ENCODE data around the gene VWA8.
"Not testable (repeated sequence)": the region's sequence is repeated elsewhere in the genome, so short reads cannot be mapped to it uniquely, and the experiment has no call there.

The VWA8 gene

DNA sequence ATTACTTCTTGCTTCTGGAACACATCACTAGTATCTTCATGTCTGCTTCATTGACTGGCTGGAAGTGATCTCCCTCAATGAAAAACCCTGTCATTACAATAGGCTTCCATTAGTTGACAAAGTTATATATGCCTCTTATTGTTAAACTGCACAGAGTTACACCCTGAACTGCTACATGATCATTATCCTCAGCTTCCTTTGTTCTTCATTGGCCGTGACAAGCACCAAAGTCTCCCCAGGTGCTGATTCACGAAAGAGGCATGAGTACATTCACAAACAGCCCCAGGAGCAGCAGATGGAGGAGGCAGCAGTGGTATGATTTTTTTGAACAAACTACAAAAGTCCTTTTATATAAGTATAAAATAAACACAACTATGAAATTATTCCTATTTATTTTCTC lies 51.4 kb downstream of the VWA8 start:
- no peak overlapping the region for H3K4me3 ChIP-seq (ENCODE audit: low read depth, low read length)
- H2AFZ ChIP-seq (ENCODE audit: low read length, unreplicated experiment) = no peak overlapping the region
- no peaks in the 10 kb centered on the region for H3K79me2 ChIP-seq (ENCODE audit: control insufficient read depth, insufficient read depth, low read length, unreplicated experiment)
- no peak overlapping the region for H3K27ac ChIP-seq (ENCODE audit: low read depth, low read length)
- no peaks in the 10 kb centered on the region for H3K4me1 ChIP-seq (ENCODE audit: control insufficient read depth, insufficient read depth, low read length, unreplicated experiment)
- no peaks in the 10 kb centered on the region for H3K27me3 ChIP-seq (ENCODE audit: insufficient read depth, low read length)
- no peaks in the 10 kb centered on the region for H3K36me3 ChIP-seq (ENCODE audit: insufficient read depth, low read length)

DNA sequence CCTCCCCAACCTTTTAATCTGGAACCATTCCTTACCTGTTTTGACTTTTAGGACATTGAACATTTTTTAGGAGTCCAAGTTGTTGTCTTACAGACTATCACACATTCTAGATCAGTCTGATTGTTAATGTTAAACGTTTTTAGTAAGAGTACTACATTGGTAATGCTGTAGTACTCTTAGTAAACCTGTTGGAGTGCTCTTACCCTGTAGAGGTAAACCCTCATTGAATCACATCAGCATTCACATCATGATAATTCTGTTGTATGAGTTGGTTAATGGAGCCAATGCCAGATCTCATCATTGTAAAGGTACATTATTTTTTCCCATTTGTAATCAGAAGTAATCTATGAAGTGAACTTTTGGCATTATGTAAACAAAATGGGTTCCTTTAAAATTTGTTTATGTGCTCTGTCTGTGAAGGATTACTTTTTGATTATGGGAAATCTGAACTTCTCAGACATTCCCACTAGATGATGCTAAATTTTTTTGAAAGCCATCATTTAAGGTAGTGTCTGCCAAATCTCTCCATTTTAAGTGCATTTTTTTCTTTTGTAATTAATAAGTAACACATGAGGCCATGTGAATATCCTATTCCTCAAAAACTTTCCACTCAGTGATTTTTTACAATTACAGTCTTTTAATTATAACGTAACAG lies 55.2 kb downstream of the VWA8 start:
- Histone ChIP-seq H3K79me2 (ENCODE audit: control insufficient read depth, insufficient read depth, low read length, unreplicated experiment) (no peaks in the 10 kb centered on the region), H3K27ac (ENCODE audit: low read depth, low read length) (no peak overlapping the region), H3K4me1 (ENCODE audit: control insufficient read depth, insufficient read depth, low read length, unreplicated experiment) (no peaks in the 10 kb centered on the region), H2AFZ (ENCODE audit: low read length, unreplicated experiment) (no peak overlapping the region), H3K36me3 (ENCODE audit: insufficient read depth, low read length) (no peaks in the 10 kb centered on the region), H3K4me3 (ENCODE audit: low read depth, low read length) (no peak overlapping the region), H3K27me3 (ENCODE audit: insufficient read depth, low read length) (no peaks in the 10 kb centered on the region)

DNA sequence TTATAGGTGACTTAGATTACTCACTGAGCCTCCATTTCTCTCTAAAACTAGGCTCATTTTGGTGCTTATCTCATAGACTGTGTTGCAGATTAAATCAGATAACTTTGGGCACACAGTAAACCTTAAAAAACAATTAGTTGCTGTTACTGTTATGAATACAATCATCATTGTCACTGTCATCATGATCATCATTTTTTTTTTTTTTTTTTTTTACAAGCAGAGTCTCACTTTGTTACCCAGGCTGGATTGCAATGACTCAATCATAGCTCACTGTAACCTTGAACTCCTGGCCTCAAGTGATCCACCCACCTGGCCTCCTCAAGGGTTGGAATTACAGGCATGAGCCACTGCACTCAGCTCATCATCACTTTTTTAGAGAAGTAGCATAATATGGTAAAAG lies 60.0 kb downstream of the VWA8 start:
- Histone ChIP-seq H3K4me1 (ENCODE audit: control insufficient read depth, insufficient read depth, low read length, unreplicated experiment) (no peaks in the 10 kb centered on the region), H3K36me3 (ENCODE audit: insufficient read depth, low read length) (no peaks in the 10 kb centered on the region)

DNA sequence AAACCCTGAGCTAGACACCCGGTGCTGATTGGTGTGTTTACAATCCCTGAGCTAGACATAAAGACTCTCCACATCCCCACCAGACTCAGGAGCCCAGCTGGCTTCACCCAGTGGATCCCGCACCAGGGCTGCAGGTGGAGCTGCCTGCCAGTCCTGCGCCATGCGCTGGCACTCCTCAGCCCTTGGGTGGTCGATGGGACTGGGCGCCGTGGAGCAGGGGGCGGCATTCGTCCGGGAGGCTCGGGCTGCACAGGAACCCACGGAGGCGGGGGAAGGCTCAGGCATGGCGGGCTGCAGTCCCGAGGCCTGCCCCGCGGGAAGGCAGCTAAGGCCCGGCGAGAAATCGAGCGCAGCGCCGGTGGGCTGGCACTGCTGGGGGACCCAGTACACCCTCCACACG lies 62.5 kb downstream of the VWA8 start:
- not testable (repeated sequence) for H3K4me3 ChIP-seq (ENCODE audit: low read depth, low read length); H3K36me3 ChIP-seq (ENCODE audit: insufficient read depth, low read length); H2AFZ ChIP-seq (ENCODE audit: low read length, unreplicated experiment); H3K4me1 ChIP-seq (ENCODE audit: control insufficient read depth, insufficient read depth, low read length, unreplicated experiment); H3K79me2 ChIP-seq (ENCODE audit: control insufficient read depth, insufficient read depth, low read length, unreplicated experiment); H3K27ac ChIP-seq (ENCODE audit: low read depth, low read length); H3K27me3 ChIP-seq (ENCODE audit: insufficient read depth, low read length)

More for the DNA sequence above, 60.0 kb downstream of the VWA8 start:
- no peaks in the 10 kb centered on the region for H3K79me2 ChIP-seq (ENCODE audit: control insufficient read depth, insufficient read depth, low read length, unreplicated experiment)
- H2AFZ ChIP-seq (ENCODE audit: low read length, unreplicated experiment) = no peak overlapping the region
- H3K27ac ChIP-seq (ENCODE audit: low read depth, low read length) = no peak overlapping the region
- no peak overlapping the region for H3K4me3 ChIP-seq (ENCODE audit: low read depth, low read length)
- no peaks in the 10 kb centered on the region for H3K27me3 ChIP-seq (ENCODE audit: insufficient read depth, low read length)

DNA sequence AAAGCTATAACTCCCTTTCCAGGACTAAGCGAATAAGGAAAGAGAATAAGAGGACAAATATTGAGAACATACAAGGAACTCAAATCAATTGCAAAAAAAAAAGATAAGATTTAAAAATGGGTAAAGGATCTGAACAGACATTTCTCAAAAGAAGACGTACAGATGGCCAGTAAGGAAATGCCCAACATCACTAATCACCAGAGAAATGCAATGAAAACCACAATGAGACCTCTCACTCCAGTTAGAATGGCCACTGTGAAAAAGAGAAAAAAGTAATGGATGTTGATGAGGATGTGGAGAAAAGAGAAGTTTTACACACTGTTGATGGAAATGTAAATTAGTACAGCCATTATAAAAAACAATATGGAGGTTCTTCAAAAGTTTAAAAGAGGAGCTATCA lies 63.8 kb downstream of the VWA8 start:
- H3K4me1 ChIP-seq (ENCODE audit: control insufficient read depth, insufficient read depth, low read length, unreplicated experiment) = no peaks in the 10 kb centered on the region

DNA sequence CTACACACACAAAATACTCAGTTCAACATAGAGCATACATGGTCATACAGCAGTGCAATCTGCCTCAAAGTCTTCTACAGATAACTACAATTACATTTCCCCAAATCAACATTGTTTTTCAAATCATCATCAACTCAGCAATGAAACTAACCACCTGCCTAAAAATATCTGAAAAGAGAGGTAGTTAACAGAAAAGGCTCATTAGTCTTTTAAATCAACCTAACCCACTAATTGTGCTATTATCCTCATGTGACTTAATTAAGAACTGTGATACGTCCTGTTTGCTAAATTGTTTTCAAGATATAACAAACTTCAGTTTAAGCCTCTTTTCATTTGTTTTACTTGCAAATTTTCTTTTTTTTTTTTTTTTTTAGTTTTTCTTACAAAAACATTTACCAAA lies 65.4 kb downstream of the VWA8 start:
- H3K36me3 ChIP-seq (ENCODE audit: insufficient read depth, low read length) = no peaks in the 10 kb centered on the region
- no peak overlapping the region for H3K4me3 ChIP-seq (ENCODE audit: low read depth, low read length)
- H3K4me1 ChIP-seq (ENCODE audit: control insufficient read depth, insufficient read depth, low read length, unreplicated experiment) = no peaks in the 10 kb centered on the region
- H3K27me3 ChIP-seq (ENCODE audit: insufficient read depth, low read length) = no peaks in the 10 kb centered on the region
- no peak overlapping the region for H2AFZ ChIP-seq (ENCODE audit: low read length, unreplicated experiment)
- H3K27ac ChIP-seq (ENCODE audit: low read depth, low read length) = no peak overlapping the region
- H3K79me2 ChIP-seq (ENCODE audit: control insufficient read depth, insufficient read depth, low read length, unreplicated experiment) = no peaks in the 10 kb centered on the region

More for the DNA sequence above, 63.8 kb downstream of the VWA8 start:
- Histone ChIP-seq H2AFZ (ENCODE audit: low read length, unreplicated experiment) (no peak overlapping the region), H3K36me3 (ENCODE audit: insufficient read depth, low read length) (no peaks in the 10 kb centered on the region), H3K79me2 (ENCODE audit: control insufficient read depth, insufficient read depth, low read length, unreplicated experiment) (no peaks in the 10 kb centered on the region), H3K4me3 (ENCODE audit: low read depth, low read length) (no peak overlapping the region), H3K27me3 (ENCODE audit: insufficient read depth, low read length) (no peaks in the 10 kb centered on the region), H3K27ac (ENCODE audit: low read depth, low read length) (no peak overlapping the region)

DNA sequence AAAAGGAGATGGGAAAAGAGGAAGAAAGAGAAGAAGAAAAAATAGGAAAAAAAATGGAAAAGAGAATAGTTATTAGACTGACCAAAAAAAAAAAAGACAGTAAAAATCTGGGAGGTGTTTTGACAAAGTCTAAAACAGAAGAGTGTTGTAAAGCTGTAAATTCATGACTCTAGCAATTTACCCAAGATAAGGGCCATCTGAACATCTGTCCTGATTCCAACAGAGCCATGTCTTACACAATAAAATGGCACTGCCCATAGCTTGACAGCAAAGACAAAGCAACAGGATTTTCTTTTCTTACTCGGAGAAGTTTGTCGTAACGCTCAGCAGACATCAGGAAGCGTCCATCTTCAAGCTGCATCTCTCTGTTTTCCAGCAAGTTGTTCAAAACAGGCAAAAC lies 69.8 kb downstream of the VWA8 start:
- no peak overlapping the region for H3K27ac ChIP-seq (ENCODE audit: low read depth, low read length)

DNA sequence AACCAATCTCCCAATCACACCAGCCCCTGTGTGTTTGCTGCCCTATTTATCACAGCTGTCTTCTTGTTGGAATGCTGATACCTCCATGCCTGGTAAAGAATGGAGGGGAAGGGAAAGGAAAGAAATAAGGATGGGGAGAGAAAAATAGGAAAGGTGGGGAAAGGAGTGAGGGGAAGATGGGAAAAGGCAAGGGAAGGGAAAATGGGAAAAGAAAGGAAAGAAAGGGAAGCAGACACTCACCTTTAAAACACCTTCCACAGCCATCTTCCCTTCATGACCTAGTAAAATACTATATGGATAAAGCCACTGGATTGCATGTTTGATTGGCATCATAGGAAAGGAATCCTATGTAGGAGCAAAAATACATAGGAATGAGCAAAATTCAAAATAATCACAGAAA lies 77.8 kb downstream of the VWA8 start:
- no peaks in the 10 kb centered on the region for H3K79me2 ChIP-seq (ENCODE audit: control insufficient read depth, insufficient read depth, low read length, unreplicated experiment)
- H3K27ac ChIP-seq (ENCODE audit: low read depth, low read length) = no peak overlapping the region
- no peak overlapping the region for H2AFZ ChIP-seq (ENCODE audit: low read length, unreplicated experiment)
- H3K4me3 ChIP-seq (ENCODE audit: low read depth, low read length) = no peak overlapping the region
- no peaks in the 10 kb centered on the region for H3K4me1 ChIP-seq (ENCODE audit: control insufficient read depth, insufficient read depth, low read length, unreplicated experiment)
- no peaks in the 10 kb centered on the region for H3K27me3 ChIP-seq (ENCODE audit: insufficient read depth, low read length)
- peaks cover 23% of the 10 kb centered on the region for H3K36me3 ChIP-seq (ENCODE audit: insufficient read depth, low read length)

More for the DNA sequence above, 69.8 kb downstream of the VWA8 start:
- Histone ChIP-seq H3K79me2 (ENCODE audit: control insufficient read depth, insufficient read depth, low read length, unreplicated experiment) (no peaks in the 10 kb centered on the region), H2AFZ (ENCODE audit: low read length, unreplicated experiment) (no peak overlapping the region), H3K4me1 (ENCODE audit: control insufficient read depth, insufficient read depth, low read length, unreplicated experiment) (no peaks in the 10 kb centered on the region), H3K4me3 (ENCODE audit: low read depth, low read length) (no peak overlapping the region), H3K27me3 (ENCODE audit: insufficient read depth, low read length) (no peaks in the 10 kb centered on the region), H3K36me3 (ENCODE audit: insufficient read depth, low read length) (no peaks in the 10 kb centered on the region; the same call in 1 of the 2 replicates)

DNA sequence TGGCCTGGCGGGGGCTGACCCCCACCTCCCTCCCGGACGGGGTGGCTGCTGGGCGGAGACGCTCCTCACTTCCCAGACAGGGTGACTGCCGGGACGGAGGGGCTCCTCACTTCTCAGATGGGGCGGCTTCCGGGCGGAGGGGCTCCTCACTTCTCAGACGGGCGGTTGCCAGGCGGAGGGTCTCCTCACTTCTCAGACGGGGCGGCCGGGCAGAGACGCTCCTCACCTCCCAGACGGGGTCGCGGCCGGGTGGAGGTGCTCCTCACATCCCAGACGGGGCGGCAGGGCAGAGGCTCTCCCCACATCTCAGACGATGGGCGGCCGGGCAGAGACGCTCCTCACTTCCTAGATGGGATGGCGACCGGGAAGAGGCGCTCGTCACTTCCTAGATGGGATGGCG lies 79.0 kb downstream of the VWA8 start:
- not testable (repeated sequence) for H2AFZ ChIP-seq (ENCODE audit: low read length, unreplicated experiment); H3K79me2 ChIP-seq (ENCODE audit: control insufficient read depth, insufficient read depth, low read length, unreplicated experiment); H3K4me3 ChIP-seq (ENCODE audit: low read depth, low read length); H3K27ac ChIP-seq (ENCODE audit: low read depth, low read length); H3K27me3 ChIP-seq (ENCODE audit: insufficient read depth, low read length); H3K4me1 ChIP-seq (ENCODE audit: control insufficient read depth, insufficient read depth, low read length, unreplicated experiment)
- peaks cover 23% of the 10 kb centered on the region for H3K36me3 ChIP-seq (ENCODE audit: insufficient read depth, low read length)

DNA sequence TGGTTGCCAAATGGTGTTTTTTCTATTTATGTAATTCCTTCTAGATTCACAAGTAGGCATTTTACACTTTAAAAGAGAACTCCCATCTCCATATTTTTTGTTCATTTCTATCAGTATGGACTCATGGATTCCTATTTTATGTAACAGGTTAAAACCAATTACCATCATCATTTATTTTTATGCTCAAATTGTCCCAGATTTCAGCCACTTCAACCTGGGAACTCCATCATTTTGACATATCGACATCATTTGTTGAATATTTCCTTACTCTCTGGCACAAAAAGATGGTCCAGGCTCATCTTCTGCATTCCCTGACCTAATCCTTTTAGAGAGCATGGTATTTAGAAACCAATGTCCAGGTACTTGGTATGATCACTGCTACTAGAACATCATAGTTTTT lies 79.9 kb downstream of the VWA8 start:
- H3K4me1 ChIP-seq (ENCODE audit: control insufficient read depth, insufficient read depth, low read length, unreplicated experiment) = no peaks in the 10 kb centered on the region

DNA sequence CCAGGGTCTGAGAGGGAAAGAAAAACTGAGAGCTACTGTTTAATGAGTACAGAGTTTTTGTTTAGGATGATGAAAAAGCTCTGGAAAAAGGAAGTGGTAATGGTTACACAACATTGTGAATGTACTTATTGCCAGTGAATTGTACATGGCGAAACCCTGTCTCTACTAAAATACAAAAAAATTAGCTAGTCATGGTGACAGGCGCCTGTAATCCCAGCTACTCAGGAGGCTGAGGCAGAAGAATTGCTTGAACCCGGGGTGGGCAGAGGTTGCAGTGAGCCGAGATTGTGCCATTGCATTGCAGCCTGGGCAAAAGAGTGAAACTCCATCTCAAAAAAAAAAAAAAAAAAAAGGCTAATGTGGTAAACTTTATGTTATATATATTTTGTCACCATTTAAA lies 96.3 kb downstream of the VWA8 start:
- Histone ChIP-seq H2AFZ (ENCODE audit: low read length, unreplicated experiment) (no peak overlapping the region), H3K4me1 (ENCODE audit: control insufficient read depth, insufficient read depth, low read length, unreplicated experiment) (peaks cover 6% of the 10 kb centered on the region), H3K4me3 (ENCODE audit: low read depth, low read length) (no peak overlapping the region), H3K36me3 (ENCODE audit: insufficient read depth, low read length) (no peaks in the 10 kb centered on the region), H3K27ac (ENCODE audit: low read depth, low read length) (0 out of 2 replicates have a peak overlapping the region, but pooled peaks have one; percentile 6), H3K27me3 (ENCODE audit: insufficient read depth, low read length) (no peaks in the 10 kb centered on the region), H3K79me2 (ENCODE audit: control insufficient read depth, insufficient read depth, low read length, unreplicated experiment) (no peaks in the 10 kb centered on the region)

More for the DNA sequence above, 79.9 kb downstream of the VWA8 start:
- H3K27me3 ChIP-seq (ENCODE audit: insufficient read depth, low read length) = no peaks in the 10 kb centered on the region
- no peak overlapping the region for H3K4me3 ChIP-seq (ENCODE audit: low read depth, low read length)
- no peaks in the 10 kb centered on the region for H3K79me2 ChIP-seq (ENCODE audit: control insufficient read depth, insufficient read depth, low read length, unreplicated experiment)
- H3K27ac ChIP-seq (ENCODE audit: low read depth, low read length) = no peak overlapping the region
- H3K36me3 ChIP-seq (ENCODE audit: insufficient read depth, low read length) = peaks cover 23% of the 10 kb centered on the region
- no peak overlapping the region for H2AFZ ChIP-seq (ENCODE audit: low read length, unreplicated experiment)
